IPS DF 6.9 (cell line): ENCODE results near the gene NRDC.

Source experiments
- DNase-seq: peaks from one replicate; pipeline ENCODE4 v3.0.0-alpha.2; 2013; ENCODE audit warnings: low read depth, low spot score
- H3K27ac ChIP-seq: one replicate; pipeline ENCODE4 v1.5.1; 2013; ENCODE audit warnings: low read length, control low read depth
- H3K27me3 ChIP-seq: 2 replicates; pipeline ENCODE4 v1.6.1; 2013; ENCODE audit warnings: mild to moderate bottlenecking, low read length; ENCODE audit not compliant: control insufficient read depth, insufficient read depth
- H3K36me3 ChIP-seq: 2 replicates; pipeline ENCODE4 v1.6.1; 2013; ENCODE audit warnings: low read length; ENCODE audit not compliant: control insufficient read depth, insufficient read depth
- H3K4me1 ChIP-seq: 2 replicates; pipeline ENCODE4 v1.6.1; 2013; ENCODE audit warnings: low read length; ENCODE audit not compliant: control insufficient read depth, insufficient read depth
- H3K4me3 ChIP-seq: 2 replicates; pipeline ENCODE4 v1.5.1; 2013; ENCODE audit warnings: mild to moderate bottlenecking, low read length
- H3K9me3 ChIP-seq: 2 replicates; pipeline ENCODE4 v1.6.1; 2013; ENCODE audit warnings: low read length, inconsistent platforms; ENCODE audit not compliant: control insufficient read depth, insufficient read depth
- WGBS: extraction: QIAGEN DNeasy Blood & Tissue Kit; methylation state at CpG from one replicate; pipeline ENCODE4 v1.1.7; 2013; ENCODE audit warnings: mixed read lengths, missing lambda C conversion rate; ENCODE audit not compliant: insufficient read length, insufficient coverage; 5-methylcytosine and 5-hydroxymethylcytosine counted together

The NRDC gene

GRCh38 chr1:51750218-51750617 lies 128.3 kb downstream of the NRDC start:
- Histone ChIP-seq H3K4me3 (no peak overlapping the region), H3K4me1 (no peaks in the 10 kb centered on the region), H3K27me3 (no peaks in the 10 kb centered on the region), H3K9me3 (no peaks in the 10 kb centered on the region), H3K36me3 (no peaks in the 10 kb centered on the region; the same call in 1 of the 2 replicates), H3K27ac (no peak overlapping the region)
- 100% methylated on average over 2 of the region's 3 CpGs for WGBS
- DNase-seq = no peak

GRCh38 chr1:51749151-51749550 lies 129.4 kb downstream of the NRDC start:
- no peaks in the 10 kb centered on the region for H3K9me3 ChIP-seq
- no peaks in the 10 kb centered on the region for H3K27me3 ChIP-seq
- no peak overlapping the region for H3K27ac ChIP-seq
- no peaks in the 10 kb centered on the region; the same call in 1 of the 2 replicates for H3K36me3 ChIP-seq
- H3K4me1 ChIP-seq = no peaks in the 10 kb centered on the region
- no peak overlapping the region for H3K4me3 ChIP-seq
- no peak for DNase-seq
- no CpG with 5 or more reads among the region's 3 CpGs for WGBS

- DNase-seq = no peak
- Histone ChIP-seq H3K4me3 (no peak overlapping the region), H3K36me3 (no peaks in the 10 kb centered on the region), H3K4me1 (no peaks in the 10 kb centered on the region), H3K27ac (no peak overlapping the region), H3K27me3 (no peaks in the 10 kb centered on the region), H3K9me3 (no peaks in the 10 kb centered on the region)
These were observed 133.3 kb downstream of the NRDC start for GRCh38 chr1:51745304-51745570.

GRCh38 chr1:51744506-51745303 lies 133.8 kb downstream of the NRDC start:
- no peak overlapping the region for H3K4me3 ChIP-seq
- no peaks in the 10 kb centered on the region for H3K9me3 ChIP-seq
- no CpG with 5 or more reads among the region's 4 CpGs for WGBS
- H3K36me3 ChIP-seq = no peaks in the 10 kb centered on the region
- no peak for DNase-seq
- no peaks in the 10 kb centered on the region for H3K27me3 ChIP-seq
- H3K27ac ChIP-seq = no peak overlapping the region
- H3K4me1 ChIP-seq = no peaks in the 10 kb centered on the region

GRCh38 chr1:51741121-51741681 lies 137.3 kb downstream of the NRDC start:
- Histone ChIP-seq H3K4me1 (no peaks in the 10 kb centered on the region), H3K27ac (no peak overlapping the region), H3K27me3 (no peaks in the 10 kb centered on the region), H3K36me3 (no peaks in the 10 kb centered on the region), H3K9me3 (no peaks in the 10 kb centered on the region), H3K4me3 (no peak overlapping the region)
- no CpG with 5 or more reads among the region's 1 CpG for WGBS
- no peak for DNase-seq

GRCh38 chr1:51740652-51741051 lies 137.9 kb downstream of the NRDC start:
- no peak for DNase-seq
- Histone ChIP-seq H3K4me3 (no peak overlapping the region), H3K9me3 (no peaks in the 10 kb centered on the region), H3K36me3 (no peaks in the 10 kb centered on the region), H3K4me1 (no peaks in the 10 kb centered on the region), H3K27ac (no peak overlapping the region), H3K27me3 (no peaks in the 10 kb centered on the region)
- WGBS = no CpG with 5 or more reads among the region's 3 CpGs
